Stimulated activated CD4-positive, alpha-beta T cell treated with anti-CD3 and anti-CD28 coated beads, Interleukin-4, amount 100 ng/mL, for 4 hours (primary cell): ENCODE measurements around the gene RGS16.
"Not testable (repeated sequence)": the region's sequence is repeated elsewhere in the genome, so short reads cannot be mapped to it uniquely, and the experiment has no call there.

Experiments used
- DNase-seq, 2 experiments: peaks; one replicate each; pipeline ENCODE4 v3.0.0-alpha.2; 2020

RGS16 gene, protein sequence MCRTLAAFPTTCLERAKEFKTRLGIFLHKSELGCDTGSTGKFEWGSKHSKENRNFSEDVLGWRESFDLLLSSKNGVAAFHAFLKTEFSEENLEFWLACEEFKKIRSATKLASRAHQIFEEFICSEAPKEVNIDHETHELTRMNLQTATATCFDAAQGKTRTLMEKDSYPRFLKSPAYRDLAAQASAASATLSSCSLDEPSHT

DNA sequence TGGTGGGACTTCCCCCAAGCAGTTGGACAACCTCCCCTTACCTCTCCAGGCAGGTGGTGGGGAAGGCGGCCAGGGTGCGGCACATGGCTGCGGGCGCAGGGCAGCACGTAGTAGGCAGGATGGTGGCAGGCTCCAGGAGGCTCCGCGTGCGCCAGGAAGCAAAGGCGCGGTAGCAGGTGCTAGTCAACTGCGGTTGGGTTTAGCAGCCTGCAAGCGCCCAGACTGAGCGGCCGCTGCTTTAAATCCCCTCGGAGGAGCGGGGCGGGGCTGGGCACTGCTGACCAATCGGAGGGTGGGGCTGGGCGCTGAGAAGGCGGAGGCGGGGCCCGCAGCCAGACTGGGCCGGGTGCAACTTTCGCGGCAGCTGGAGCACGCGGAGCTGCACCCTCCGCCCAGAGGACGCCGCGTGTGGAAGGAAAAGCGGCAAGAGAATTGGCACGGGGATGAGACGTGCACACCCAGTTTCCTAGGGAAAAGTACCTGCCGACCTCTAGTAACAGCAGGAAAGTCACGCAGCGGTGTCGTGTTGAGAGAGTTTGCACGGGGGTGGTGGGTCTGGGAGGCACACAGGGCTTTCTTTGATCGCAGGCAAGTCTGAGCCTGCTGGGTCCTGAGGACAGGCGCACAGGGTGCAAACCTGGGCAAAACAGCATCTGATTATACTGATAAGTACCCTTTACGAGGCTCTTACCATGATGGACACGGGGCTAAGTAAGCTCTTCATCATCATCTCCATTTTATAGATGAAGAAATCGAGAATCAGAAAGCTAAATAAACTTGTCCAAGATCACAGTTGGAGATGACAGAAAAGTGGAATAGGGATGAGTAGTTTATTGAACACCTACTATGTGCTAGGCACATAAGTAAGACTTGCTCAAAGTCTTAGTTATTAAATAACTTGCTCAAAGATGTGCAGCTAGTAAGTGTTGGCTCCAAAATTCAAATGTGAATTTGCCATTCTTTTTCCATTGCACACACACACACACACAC, at the start of gene RGS16:
TSS of gene RGS16 (minus strand) at position 215 of the 990 bp plus-strand sequence. CDS start at position 85, 130 bp downstream.
- DNase-seq = peak; percentile 89 to 94

DNA sequence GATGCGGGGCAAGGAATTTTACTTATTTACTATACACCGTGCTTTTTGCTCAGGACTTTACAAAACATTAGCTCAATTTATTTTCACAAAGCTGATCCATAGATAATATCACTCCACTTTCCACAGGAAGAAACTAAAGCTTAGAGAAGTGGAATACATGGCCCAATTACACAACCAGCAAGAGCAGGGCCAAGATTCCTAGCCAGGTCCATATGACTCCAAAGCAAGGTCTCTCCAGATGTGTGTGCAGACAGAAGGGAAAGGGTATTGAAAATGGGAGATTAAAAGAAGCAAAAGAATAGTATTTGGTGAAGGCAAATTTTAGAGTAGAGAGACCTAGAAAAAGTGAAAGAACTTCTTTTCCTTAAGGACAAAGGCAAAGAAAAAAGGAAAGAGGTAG, 49.8 kb upstream of the RGS16 start:
- no peak for DNase-seq

GRCh38 chr1:182652933-182653332, 48.7 kb upstream of the RGS16 start:
- DNase-seq = no peak

GRCh38 chr1:182651339-182651724, 47.1 kb upstream of the RGS16 start:
- no peak for DNase-seq

- no peak for DNase-seq
Measured at GRCh38 chr1:182650678-182651338, 46.6 kb upstream of the RGS16 start.

- no peak for DNase-seq
Measured at GRCh38 chr1:182649041-182649440, 44.9 kb upstream of the RGS16 start.

DNA sequence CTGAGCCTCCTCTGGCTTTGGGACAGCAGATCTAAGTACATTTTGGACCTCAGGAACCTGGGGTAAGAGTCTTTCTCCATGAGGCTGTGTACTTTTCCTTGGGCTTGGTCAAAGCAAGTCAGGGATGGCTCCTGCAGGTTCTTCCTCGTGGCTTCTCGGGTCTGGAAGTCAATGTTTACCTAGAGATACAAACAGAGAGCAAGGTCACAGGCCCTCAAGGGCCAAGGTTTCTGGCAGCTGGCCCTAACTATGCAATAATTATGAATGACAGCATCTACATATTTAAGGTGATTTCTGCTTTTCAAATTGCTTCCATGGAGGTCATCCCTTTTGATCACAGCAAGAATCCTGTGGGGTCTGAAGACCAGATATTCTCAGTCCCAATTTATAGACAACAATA, 42.5 kb upstream of the RGS16 start:
- no peak for DNase-seq

- DNase-seq = no peak
Measured at GRCh38 chr1:182644886-182645285, 40.7 kb upstream of the RGS16 start.

GRCh38 chr1:182643699-182644098, 39.5 kb upstream of the RGS16 start:
- no peak for DNase-seq

DNA sequence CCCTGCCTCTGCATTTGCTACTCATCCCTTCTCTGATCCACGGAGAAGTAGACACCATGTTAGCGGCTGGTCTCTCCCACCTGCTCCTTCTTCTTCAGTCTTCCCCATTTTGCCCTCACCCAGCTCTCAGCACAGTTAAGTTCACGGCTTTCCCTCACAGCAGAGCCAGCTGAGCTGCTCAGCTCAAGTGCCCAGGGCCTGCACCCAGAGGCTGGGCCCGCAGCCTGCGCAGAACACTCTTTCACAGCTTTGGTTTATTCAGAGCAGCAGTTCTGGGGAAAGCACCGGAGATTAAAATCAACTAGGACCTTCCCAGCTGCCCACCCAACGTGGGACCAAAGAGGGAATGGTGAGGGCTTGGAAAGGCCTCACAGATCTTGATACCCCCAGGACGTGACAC, 38.3 kb upstream of the RGS16 start:
- DNase-seq = no peak

DNA sequence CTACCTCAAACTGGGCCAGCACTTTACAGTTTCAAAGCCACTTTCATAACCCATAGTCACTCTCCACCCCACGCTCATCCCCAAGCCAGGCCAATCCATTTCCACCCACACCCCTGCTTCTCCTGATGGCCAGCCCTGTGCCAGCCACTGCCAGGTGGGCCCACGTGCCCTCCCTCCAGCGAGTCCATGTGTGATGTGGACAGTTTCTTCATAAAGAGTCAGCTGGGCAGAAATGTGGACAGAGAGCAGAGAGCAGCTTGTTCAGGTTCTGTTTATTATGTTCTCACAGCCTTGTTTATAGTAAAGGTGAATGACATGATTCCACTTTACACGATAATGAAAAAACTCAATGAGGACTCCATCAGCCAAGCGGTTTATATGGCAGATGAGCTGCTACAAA, 37.4 kb upstream of the RGS16 start:
- no peak for DNase-seq

GRCh38 chr1:182639330-182639729, 35.1 kb upstream of the RGS16 start:
- no peak for DNase-seq

DNA sequence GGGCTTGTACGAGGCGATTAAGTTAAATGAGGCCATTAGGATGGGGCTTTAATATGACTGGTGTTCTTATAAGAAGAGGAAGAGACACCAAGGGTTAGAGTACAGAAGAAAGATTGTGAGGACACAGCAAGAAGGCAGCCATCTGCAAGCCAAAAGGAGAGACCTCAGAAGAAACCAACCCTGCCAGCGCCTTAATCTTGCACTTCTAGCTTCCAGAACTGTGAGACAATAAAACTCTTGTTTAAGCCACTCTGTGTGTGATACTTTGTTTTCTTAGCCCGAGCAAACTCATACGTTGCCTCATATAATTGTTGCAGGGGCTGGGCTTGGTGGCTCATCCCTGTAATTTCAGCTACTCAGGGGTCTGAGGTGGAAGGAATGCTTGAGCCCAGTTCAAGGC, 33.6 kb upstream of the RGS16 start:
- no peak for DNase-seq

DNA sequence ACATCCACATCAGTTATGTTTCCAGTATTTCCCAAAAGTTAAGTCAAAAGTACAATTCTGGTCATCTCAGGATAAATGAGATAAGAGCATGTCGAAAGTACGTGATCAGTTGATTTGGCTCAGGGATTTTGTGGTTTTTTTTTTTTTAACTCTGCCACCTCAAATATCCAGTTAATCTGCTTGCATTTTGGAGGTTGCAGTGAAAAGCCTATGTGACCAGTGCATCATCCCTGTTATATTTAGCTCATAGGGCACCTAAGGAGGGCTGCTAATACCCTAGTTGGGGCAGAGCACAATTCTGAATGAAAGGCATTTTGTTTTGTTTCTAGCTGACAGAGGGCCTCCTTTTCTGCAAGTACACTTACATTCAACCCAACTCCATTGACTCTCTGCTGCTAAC, 31.7 kb upstream of the RGS16 start:
- no peak for DNase-seq

- no peak for DNase-seq
Measured at GRCh38 chr1:182634306-182635072, 30.3 kb upstream of the RGS16 start.

DNA sequence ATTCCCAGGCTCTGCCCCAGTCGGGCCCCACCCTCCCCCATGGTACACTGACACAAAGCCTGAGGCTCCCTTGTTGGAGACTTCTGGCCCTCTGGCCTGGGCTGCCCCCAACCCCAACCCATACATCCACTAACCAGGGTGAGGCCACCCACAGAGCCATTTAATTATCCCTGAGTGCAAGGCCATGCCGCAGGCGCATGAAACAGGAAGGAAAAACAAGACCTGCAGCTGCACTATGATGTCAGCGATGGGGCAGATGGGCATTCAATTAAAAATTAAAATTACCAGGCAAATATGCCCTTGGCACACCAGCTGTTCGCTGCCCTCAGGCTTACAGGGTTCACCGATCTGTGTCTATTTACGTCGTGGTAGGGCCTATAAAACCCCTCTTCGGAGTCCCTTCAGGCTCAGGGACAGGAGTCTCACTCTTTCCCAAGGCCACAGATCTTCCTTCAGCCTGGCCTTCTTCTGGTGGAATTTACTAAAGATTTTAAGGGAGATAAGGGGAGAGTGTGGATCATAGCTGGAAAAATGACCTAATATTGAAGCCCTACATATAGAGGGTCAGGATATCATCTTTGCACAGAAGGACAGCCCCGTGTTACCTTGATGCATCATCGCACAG, 29.6 kb upstream of the RGS16 start:
- no peak for DNase-seq

- DNase-seq = no peak
Measured at GRCh38 chr1:182633031-182633430, 28.8 kb upstream of the RGS16 start.

- not testable (repeated sequence) for DNase-seq
Measured at GRCh38 chr1:182632441-182632857, 28.3 kb upstream of the RGS16 start.

DNA sequence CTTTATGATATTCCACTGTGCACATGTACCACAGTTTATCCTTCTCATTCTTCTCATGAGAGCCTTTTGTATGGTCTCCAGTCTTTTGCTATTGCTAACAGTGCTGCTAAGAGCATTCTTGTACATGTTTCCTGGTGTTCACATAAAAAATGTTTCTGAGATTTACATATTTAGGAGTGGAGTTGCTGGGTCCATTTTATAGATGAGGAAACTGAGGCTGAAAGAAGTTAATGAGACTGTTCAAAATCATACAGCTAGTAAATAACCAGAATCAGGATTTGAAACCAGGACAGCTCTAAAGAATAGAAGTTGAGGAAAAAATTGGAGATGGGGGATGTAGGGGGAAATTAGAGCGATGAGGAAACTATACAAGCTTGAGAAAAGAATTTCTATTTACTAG, 27.8 kb upstream of the RGS16 start:
- no peak for DNase-seq

GRCh38 chr1:182631053-182631677, 27.0 kb upstream of the RGS16 start:
- DNase-seq = no peak

- DNase-seq = no peak
Measured at GRCh38 chr1:182630586-182630985, 26.4 kb upstream of the RGS16 start.
